PC-3 (cell line): ENCODE data around the gene ATP8A2.

ENCODE experiments used
- EZH2 ChIP-seq: fragments of 300-600 bp; sonication (generic); IDR thresholded peaks from one replicate; pipeline ENCODE4 v1.6.1; 2017; ENCODE audit warnings: antibody characterized with exemption, mild to moderate bottlenecking, low read length; ENCODE audit not compliant: unreplicated experiment
- EZH2phosphoT487 ChIP-seq: fragments of 300-600 bp; sonication (generic); IDR thresholded peaks from 2 replicates; pipeline ENCODE4 v1.6.1; 2018; ENCODE audit warnings: mild to moderate bottlenecking, antibody characterized with exemption, low read length, borderline replicate concordance
- TF ChIP-seq, protein P1 (sequence below): fragments of 300-600 bp; sonication (generic); conservative IDR thresholded peaks from 2 replicates; pipeline ENCODE4 v1.5.1; 2017; ENCODE audit warnings: antibody characterized with exemption, low read depth, mild to moderate bottlenecking, low read length

DNA sequence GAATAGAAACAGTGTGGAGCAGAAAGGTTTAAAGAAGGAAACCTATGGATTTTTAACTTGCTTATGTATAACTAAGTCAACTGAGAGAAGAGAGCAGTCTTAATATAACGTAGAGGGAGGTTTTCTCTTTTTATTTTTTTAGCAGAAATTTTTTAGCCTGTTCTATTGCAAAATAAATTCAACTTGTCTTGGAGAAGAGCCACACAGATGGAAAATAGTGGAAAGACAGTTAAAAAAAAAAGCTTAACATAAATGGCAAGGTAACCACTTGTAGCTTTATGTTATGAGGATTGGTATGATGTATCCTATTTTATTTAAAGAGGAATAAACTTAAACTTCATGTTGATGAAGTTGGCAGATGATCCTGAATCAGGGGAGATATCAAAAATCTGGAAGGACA is 367.6 kb downstream of the ATP8A2 start:
- TF ChIP-seq EZH2 (no peak), EZH2phosphoT487 (no peak)
- TF ChIP-seq, protein P1, sequence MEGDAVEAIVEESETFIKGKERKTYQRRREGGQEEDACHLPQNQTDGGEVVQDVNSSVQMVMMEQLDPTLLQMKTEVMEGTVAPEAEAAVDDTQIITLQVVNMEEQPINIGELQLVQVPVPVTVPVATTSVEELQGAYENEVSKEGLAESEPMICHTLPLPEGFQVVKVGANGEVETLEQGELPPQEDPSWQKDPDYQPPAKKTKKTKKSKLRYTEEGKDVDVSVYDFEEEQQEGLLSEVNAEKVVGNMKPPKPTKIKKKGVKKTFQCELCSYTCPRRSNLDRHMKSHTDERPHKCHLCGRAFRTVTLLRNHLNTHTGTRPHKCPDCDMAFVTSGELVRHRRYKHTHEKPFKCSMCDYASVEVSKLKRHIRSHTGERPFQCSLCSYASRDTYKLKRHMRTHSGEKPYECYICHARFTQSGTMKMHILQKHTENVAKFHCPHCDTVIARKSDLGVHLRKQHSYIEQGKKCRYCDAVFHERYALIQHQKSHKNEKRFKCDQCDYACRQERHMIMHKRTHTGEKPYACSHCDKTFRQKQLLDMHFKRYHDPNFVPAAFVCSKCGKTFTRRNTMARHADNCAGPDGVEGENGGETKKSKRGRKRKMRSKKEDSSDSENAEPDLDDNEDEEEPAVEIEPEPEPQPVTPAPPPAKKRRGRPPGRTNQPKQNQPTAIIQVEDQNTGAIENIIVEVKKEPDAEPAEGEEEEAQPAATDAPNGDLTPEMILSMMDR, result no peak
